HG02623 (cell line): ENCODE data around the gene APOBR.
"Not testable (repeated sequence)": the region's sequence is repeated elsewhere in the genome, so short reads cannot be mapped to it uniquely, and the experiment has no call there.

ENCODE experiments used
- ATAC-seq: cut with Tn5 transposase; IDR thresholded peaks from one replicate; pipeline ENCODE4 v1.9.1; 2021; ENCODE audit warnings: moderate library complexity; ENCODE audit not compliant: unreplicated experiment

The APOBR gene

GRCh38 chr16:28494121-28494851 lies at the start of gene APOBR:
Gene APOBR (plus strand): TSS chr16:28494643. CDS start chr16:28494682, 39 bp downstream.
- ATAC-seq, result no peak

- not testable (repeated sequence) for ATAC-seq
Observed at GRCh38 chr16:28446388-28446787, 48.1 kb upstream of the APOBR start.

- ATAC-seq, result not testable (repeated sequence)
Observed at GRCh38 chr16:28447081-28447480, 47.4 kb upstream of the APOBR start.

GRCh38 chr16:28473714-28474265 lies 20.7 kb upstream of the APOBR start:
- no peak for ATAC-seq

GRCh38 chr16:28475221-28475620 lies 19.2 kb upstream of the APOBR start:
- no peak for ATAC-seq

- ATAC-seq, result no peak
Observed at GRCh38 chr16:28477311-28477920, 17.0 kb upstream of the APOBR start.

- ATAC-seq, result no peak
Observed at GRCh38 chr16:28478506-28479180, 15.8 kb upstream of the APOBR start.

GRCh38 chr16:28482026-28482425 lies 12.4 kb upstream of the APOBR start:
- no peak for ATAC-seq

- not testable (repeated sequence) for ATAC-seq
Observed at GRCh38 chr16:28483361-28483760, 11.1 kb upstream of the APOBR start.

- no peak for ATAC-seq
Observed at GRCh38 chr16:28486266-28486665, 8.2 kb upstream of the APOBR start.

- peak; percentile 9 for ATAC-seq
Observed at GRCh38 chr16:28491230-28491969, 3.0 kb upstream of the APOBR start.

GRCh38 chr16:28491970-28492474 lies 2.4 kb upstream of the APOBR start, which contains the start of gene CLN3:
Gene CLN3 (minus strand): TSS chr16:28492074. CDS start chr16:28491759, 315 bp downstream.
- ATAC-seq, result peak; percentile 73

GRCh38 chr16:28492511-28492910 lies 1.9 kb upstream of the APOBR start:
- no peak for ATAC-seq

- ATAC-seq, result no peak
Observed at GRCh38 chr16:28495098-28495793, 803 bp downstream of the APOBR start.

- no peak for ATAC-seq
Observed at GRCh38 chr16:28495795-28496749, 1.6 kb downstream of the APOBR start.

GRCh38 chr16:28496844-28497243 lies 2.4 kb downstream of the APOBR start:
- ATAC-seq, result no peak

- ATAC-seq, result no peak
Observed at GRCh38 chr16:28497386-28497785, 2.9 kb downstream of the APOBR start.

GRCh38 chr16:28497861-28498599 lies 3.6 kb downstream of the APOBR start:
- ATAC-seq, result no peak
